ENCODE measurements around the gene MYO7B.

Gene MYO7B

GRCh38 chr2:127609818-127610217 is 74.3 kb downstream of the MYO7B start:
- H3K36me3 ChIP-seq (ENCODE audit: low read depth), result no peaks in the 10 kb centered on the region
- H3K27ac ChIP-seq (ENCODE audit: poor library complexity, severe bottlenecking), result no peak overlapping the region
- peak; percentile 33 for DNase-seq (ENCODE audit: low spot score)
- peaks cover 8% of the 10 kb centered on the region for H3K9me3 ChIP-seq (ENCODE audit: severe bottlenecking)
- no peak for TF ChIP-seq CTCF (IDR thresholded peaks at IDR 0.05; ENCODE audit: poor library complexity, severe bottlenecking)
- no peak for ATAC-seq (ENCODE audit: low read depth)
- no peaks in the 10 kb centered on the region for H3K4me1 ChIP-seq (ENCODE audit: insufficient read depth, poor library complexity, severe bottlenecking)
- H3K27me3 ChIP-seq (ENCODE audit: insufficient read depth, poor library complexity, severe bottlenecking), result no peaks in the 10 kb centered on the region
- H3K4me3 ChIP-seq (ENCODE audit: severe bottlenecking), result no peak overlapping the region

- DNase-seq (ENCODE audit: low spot score), result no peak
- H3K4me1 ChIP-seq (ENCODE audit: insufficient read depth, poor library complexity, severe bottlenecking), result peaks cover 3% of the 10 kb centered on the region
- H3K27me3 ChIP-seq (ENCODE audit: insufficient read depth, poor library complexity, severe bottlenecking), result no peaks in the 10 kb centered on the region
- no peaks in the 10 kb centered on the region for H3K36me3 ChIP-seq (ENCODE audit: low read depth)
- H3K27ac ChIP-seq (ENCODE audit: poor library complexity, severe bottlenecking), result no peak overlapping the region
- no peak for TF ChIP-seq CTCF (IDR thresholded peaks at IDR 0.05; ENCODE audit: poor library complexity, severe bottlenecking)
- no peak for ATAC-seq (ENCODE audit: low read depth)
- peaks cover 8% of the 10 kb centered on the region for H3K9me3 ChIP-seq (ENCODE audit: severe bottlenecking)
- no peak overlapping the region for H3K4me3 ChIP-seq (ENCODE audit: severe bottlenecking)
Observed at GRCh38 chr2:127610561-127610960, 75.1 kb downstream of the MYO7B start.

- Histone ChIP-seq H3K9me3 (ENCODE audit: severe bottlenecking) (peaks cover 8% of the 10 kb centered on the region), H3K4me1 (ENCODE audit: insufficient read depth, poor library complexity, severe bottlenecking) (peaks cover 6% of the 10 kb centered on the region), H3K27me3 (ENCODE audit: insufficient read depth, poor library complexity, severe bottlenecking) (no peaks in the 10 kb centered on the region), H3K27ac (ENCODE audit: poor library complexity, severe bottlenecking) (no peak overlapping the region), H3K36me3 (ENCODE audit: low read depth) (no peaks in the 10 kb centered on the region), H3K4me3 (ENCODE audit: severe bottlenecking) (no peak overlapping the region)
- TF ChIP-seq CTCF (IDR thresholded peaks at IDR 0.05; ENCODE audit: poor library complexity, severe bottlenecking), result no peak
- no peak for ATAC-seq (ENCODE audit: low read depth)
- peak; percentile 29 for DNase-seq (ENCODE audit: low spot score)
Observed at GRCh38 chr2:127611076-127611925, 75.8 kb downstream of the MYO7B start.

- ATAC-seq (ENCODE audit: low read depth), result no peak
- H3K36me3 ChIP-seq (ENCODE audit: low read depth), result no peaks in the 10 kb centered on the region
- TF ChIP-seq CTCF (IDR thresholded peaks at IDR 0.05; ENCODE audit: poor library complexity, severe bottlenecking), result no peak
- H3K4me3 ChIP-seq (ENCODE audit: severe bottlenecking), result no peak overlapping the region
- no peaks in the 10 kb centered on the region for H3K27me3 ChIP-seq (ENCODE audit: insufficient read depth, poor library complexity, severe bottlenecking)
- H3K4me1 ChIP-seq (ENCODE audit: insufficient read depth, poor library complexity, severe bottlenecking), result peaks cover 6% of the 10 kb centered on the region
- peaks cover 8% of the 10 kb centered on the region for H3K9me3 ChIP-seq (ENCODE audit: severe bottlenecking)
- peak; percentile 34 for DNase-seq (ENCODE audit: low spot score)
- H3K27ac ChIP-seq (ENCODE audit: poor library complexity, severe bottlenecking), result no peak overlapping the region
Observed at GRCh38 chr2:127612111-127612822, 76.8 kb downstream of the MYO7B start.
